NOMO-1 (cell line): ENCODE measurements around the gene VWC2.

Experiments
- DNase-seq, 2 experiments: peaks; one replicate each; lab custom pipeline; 2025; ENCODE audit not compliant: unreplicated experiment in 2 of 2; lab: John Stamatoyannopoulos, UW

The VWC2 gene

GRCh38 chr7:49773218-49773935 lies at the start of gene VWC2:
Gene VWC2 (plus strand): TSS chr7:49773638. CDS start chr7:49775436, 1,798 bp downstream.
- no peak for DNase-seq

- no peak for DNase-seq
These were observed 49.4 kb upstream of the VWC2 start for GRCh38 chr7:49724071-49724470.

GRCh38 chr7:49731836-49732235 lies 41.6 kb upstream of the VWC2 start:
- no peak for DNase-seq

- DNase-seq = no peak
These were observed 10.8 kb upstream of the VWC2 start for GRCh38 chr7:49762666-49763065.

GRCh38 chr7:49763791-49764190 lies 9.6 kb upstream of the VWC2 start:
- DNase-seq = no peak

- no peak for DNase-seq
These were observed 6.5 kb upstream of the VWC2 start for GRCh38 chr7:49766966-49767365.

- peak in 1 of 2 experiments; percentile 14 for DNase-seq
These were observed 5.7 kb upstream of the VWC2 start for GRCh38 chr7:49767719-49768118.

- DNase-seq = no peak
These were observed 5.2 kb upstream of the VWC2 start for GRCh38 chr7:49768254-49768653.

GRCh38 chr7:49768835-49769234 lies 4.6 kb upstream of the VWC2 start:
- no peak for DNase-seq

GRCh38 chr7:49769285-49769857 lies 4.1 kb upstream of the VWC2 start:
- no peak for DNase-seq

GRCh38 chr7:49770838-49771237 lies 2.6 kb upstream of the VWC2 start:
- no peak for DNase-seq

GRCh38 chr7:49771427-49772176 lies 1.8 kb upstream of the VWC2 start:
- DNase-seq = no peak

- DNase-seq = peak in 1 of 2 experiments; percentile 14
These were observed 571 bp upstream of the VWC2 start for GRCh38 chr7:49772916-49773217.

- DNase-seq = no peak
These were observed 559 bp downstream of the VWC2 start for GRCh38 chr7:49773936-49774458.

- DNase-seq = no peak
These were observed 1.1 kb downstream of the VWC2 start for GRCh38 chr7:49774459-49775064.

- no peak for DNase-seq
These were observed 1.9 kb downstream of the VWC2 start for GRCh38 chr7:49775065-49775948.

GRCh38 chr7:49775949-49776443 lies 2.6 kb downstream of the VWC2 start:
- DNase-seq = no peak

- no peak for DNase-seq
These were observed 3.6 kb downstream of the VWC2 start for GRCh38 chr7:49776994-49777393.

- DNase-seq = peak; percentile 36 to 52
These were observed 5.4 kb downstream of the VWC2 start for GRCh38 chr7:49778731-49779270.

GRCh38 chr7:49780953-49781352 lies 7.5 kb downstream of the VWC2 start:
- DNase-seq = no peak
